Pulmonary artery endothelial cell (primary cell): Measurements from ENCODE around the gene DENR. TPM values are rescaled to one million over a fixed set of nuclear protein-coding genes. Genes with fewer than 3 reads are reported as not detected.
"Not testable (repeated sequence)": the region's sequence is repeated elsewhere in the genome, so short reads cannot be mapped to it uniquely, and the experiment has no call there.

Experiments used
- DNase-seq: peaks from one replicate; pipeline ENCODE4 v3.0.0-alpha.2; 2011; ENCODE audit warnings: low read depth, low spot score
- total RNA-seq: library from RNA; depleted of rRNA; stranded (reverse); fragments of >200 nt; gene quantifications from 2 replicates; pipeline ENCODE4 v1.2.3, GENCODE V29; 2014

DENR gene, protein sequence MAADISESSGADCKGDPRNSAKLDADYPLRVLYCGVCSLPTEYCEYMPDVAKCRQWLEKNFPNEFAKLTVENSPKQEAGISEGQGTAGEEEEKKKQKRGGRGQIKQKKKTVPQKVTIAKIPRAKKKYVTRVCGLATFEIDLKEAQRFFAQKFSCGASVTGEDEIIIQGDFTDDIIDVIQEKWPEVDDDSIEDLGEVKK
- 41.4 and 43.0 TPM in 2 replicates for total RNA-seq

GRCh38 chr12:122752464-122753318 is at the start of gene DENR:
Gene DENR (plus strand): TSS chr12:122752824. CDS start chr12:122753702, 878 bp downstream.
- DNase-seq, result peak; percentile 82

- DNase-seq, result not testable (repeated sequence)
Measured at GRCh38 chr12:122702890-122703611, 49.6 kb upstream of the DENR start, which contains the start of gene HCAR2. Gene HCAR2 (minus strand): TSS chr12:122703357. CDS start chr12:122703283, 74 bp downstream.

DNA sequence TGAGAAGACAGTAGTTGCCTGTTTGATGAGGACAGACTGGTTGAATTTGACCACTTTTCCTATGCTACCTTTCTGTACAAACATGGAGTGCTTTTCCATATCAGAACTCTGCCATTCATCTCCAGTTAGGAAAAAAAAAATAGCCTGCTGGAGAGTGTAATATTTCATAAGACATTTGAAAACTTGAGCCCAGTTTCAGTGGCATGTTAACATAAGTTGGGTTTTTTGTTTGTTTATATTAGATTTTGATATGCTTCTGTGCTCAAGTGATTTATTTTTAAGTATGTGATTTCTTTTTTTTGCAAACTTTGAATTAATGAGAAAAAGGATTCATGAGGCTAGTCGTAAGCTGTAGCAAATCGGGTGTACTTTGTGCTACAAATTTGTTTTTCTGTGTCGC is 48.8 kb upstream of the DENR start:
- DNase-seq, result not testable (repeated sequence)

GRCh38 chr12:122709287-122709686 is 43.3 kb upstream of the DENR start:
- not testable (repeated sequence) for DNase-seq

- not testable (repeated sequence) for DNase-seq
Measured at GRCh38 chr12:122710341-122710740, 42.3 kb upstream of the DENR start.

- not testable (repeated sequence) for DNase-seq
Measured at GRCh38 chr12:122711266-122711665, 41.4 kb upstream of the DENR start.

- not testable (repeated sequence) for DNase-seq
Measured at GRCh38 chr12:122713491-122714188, 39.0 kb upstream of the DENR start.

DNA sequence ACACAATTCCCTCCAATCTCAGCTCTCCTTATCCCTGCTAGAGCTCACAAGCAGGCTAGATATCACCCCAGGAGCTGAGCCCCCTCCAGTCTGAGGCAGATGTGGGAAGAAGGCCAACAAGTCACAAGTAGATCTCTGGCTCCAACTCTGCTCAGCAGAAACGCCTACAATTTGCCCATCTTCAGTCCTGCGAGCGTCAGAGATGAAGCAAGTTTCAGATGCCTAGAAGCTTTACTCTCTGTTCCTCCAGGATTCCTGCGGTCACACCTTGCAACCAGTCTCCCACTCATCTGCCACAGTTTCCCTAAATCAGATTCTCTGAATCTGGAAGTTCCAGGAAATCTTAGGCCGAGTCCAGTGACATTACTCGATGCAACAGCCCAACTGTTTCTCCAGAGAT is 37.4 kb upstream of the DENR start:
- not testable (repeated sequence) for DNase-seq

DNA sequence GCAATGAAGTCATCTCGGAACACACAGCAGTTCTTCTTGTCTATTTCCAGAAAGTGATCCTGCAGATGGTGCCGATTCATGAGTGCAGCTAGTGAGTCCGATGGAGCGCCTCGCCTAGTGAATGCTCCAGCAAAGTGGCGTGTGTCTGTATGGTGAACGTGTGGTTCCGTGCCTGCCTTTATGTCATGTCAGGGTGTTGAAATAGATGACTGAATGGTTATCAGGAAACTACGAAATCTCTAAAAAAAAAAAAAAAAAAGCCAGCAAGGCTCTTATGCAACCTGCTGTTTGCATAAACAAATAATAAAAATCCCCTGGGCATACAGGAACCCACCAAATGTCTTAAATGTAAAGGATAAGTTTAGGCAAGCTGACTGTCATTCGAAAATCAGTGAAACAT is 36.0 kb upstream of the DENR start, which contains the start of gene HCAR3:
TSS of gene HCAR3 (minus strand) at position 154 of the 400 bp plus-strand sequence. CDS start at position 80, 74 bp downstream.
- not testable (repeated sequence) for DNase-seq

DNA sequence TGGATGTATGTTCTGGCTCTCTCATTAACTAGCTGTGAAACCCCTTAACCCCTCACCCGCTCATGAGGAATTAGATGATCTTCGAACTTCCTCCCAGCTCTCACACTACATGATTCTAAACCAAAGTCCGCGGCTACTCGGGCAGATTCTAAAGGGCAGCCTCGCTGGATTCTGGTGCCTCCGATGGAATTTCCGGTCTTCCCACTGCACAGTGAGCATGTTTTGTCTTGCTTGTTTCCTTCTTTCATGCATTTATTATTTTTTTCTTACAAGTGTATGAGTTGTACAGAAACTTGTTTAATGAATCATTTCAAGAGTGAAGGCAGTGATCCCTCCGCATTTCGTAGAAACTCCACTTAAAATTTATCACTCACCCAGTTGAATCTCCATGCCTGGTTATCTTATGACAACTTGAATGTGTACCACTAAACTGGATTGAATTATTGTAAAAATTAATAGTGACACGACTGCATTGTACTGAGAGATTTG is 31.5 kb upstream of the DENR start:
- no peak for DNase-seq

DNA sequence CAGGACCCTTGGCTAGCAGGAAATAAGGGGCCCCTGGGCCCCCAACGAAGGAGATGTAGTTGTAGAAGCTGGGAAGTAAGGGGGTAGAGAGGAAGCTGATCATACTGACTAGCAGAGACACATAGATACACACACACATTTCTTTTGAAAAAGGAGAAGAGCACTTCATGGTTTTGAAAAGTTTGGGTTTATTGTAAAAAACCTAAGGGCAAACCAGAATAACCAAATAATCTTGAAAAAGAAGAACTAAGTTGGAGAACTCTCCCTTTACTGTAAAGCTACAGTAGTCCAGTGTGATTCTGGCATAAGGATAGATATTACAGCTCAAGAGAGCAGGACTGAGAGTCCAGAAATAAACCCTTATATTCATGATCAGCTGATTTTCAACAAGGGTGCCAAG is 30.2 kb upstream of the DENR start:
- DNase-seq, result no peak

GRCh38 chr12:122724641-122725243 is 27.9 kb upstream of the DENR start:
- no peak for DNase-seq

- DNase-seq, result no peak
Measured at GRCh38 chr12:122725452-122726079, 27.1 kb upstream of the DENR start.

GRCh38 chr12:122726080-122726558 is 26.5 kb upstream of the DENR start:
- DNase-seq, result peak; percentile 7

DNA sequence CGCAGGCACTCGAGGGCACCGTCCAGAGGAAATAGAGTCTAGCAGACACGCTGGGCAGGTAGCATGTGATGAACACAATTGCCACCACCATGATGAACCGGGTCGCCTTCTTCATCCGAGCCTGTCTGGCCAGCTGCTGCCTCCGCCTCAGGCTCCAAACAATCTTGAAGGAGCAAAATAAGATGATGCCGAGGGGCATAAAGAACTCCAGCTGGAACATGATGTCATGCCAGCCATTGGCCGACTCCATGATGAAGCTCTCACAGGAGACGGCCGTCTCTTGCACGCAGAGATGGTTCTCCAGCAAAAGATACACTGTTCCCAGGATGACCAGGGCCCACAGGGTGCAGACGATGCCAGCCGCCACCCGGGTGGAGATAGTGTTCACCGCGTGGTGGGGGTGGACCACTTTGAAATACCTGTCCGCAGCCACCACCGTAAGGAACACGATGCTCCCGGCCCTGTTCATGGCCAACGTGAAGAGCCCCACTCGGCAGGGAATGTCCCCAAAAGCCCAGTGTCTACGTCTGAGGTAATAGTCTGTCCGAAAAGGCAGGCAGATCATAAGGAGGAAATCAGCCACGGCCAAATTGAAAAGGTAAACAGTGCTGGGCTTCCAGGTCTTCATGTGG is 22.9 kb upstream of the DENR start:
- DNase-seq, result no peak

GRCh38 chr12:122730215-122731014 is 22.2 kb upstream of the DENR start, which contains the start of gene HCAR1:
Gene HCAR1 (minus strand): TSS chr12:122730844. CDS start chr12:122730339, 505 bp downstream.
- DNase-seq, result no peak

- DNase-seq, result no peak
Measured at GRCh38 chr12:122732170-122732569, 20.5 kb upstream of the DENR start.

GRCh38 chr12:122732611-122733010 is 20.0 kb upstream of the DENR start:
- DNase-seq, result no peak
